GM12875 (cell line): ENCODE data around the gene TBC1D22B.

Source experiments
- H3K4me3 ChIP-seq: one replicate; pipeline ENCODE4 v1.5.1; 2011; ENCODE audit warnings: low read depth, low read length, control low read depth
- CTCF ChIP-seq: IDR thresholded peaks from 2 replicates; pipeline ENCODE4 v1.5.1; 2011; ENCODE audit warnings: low read depth, mild to moderate bottlenecking, control low read depth, inconsistent platforms, low read length, moderate library complexity, borderline replicate concordance; ENCODE audit not compliant: insufficient read depth

Gene TBC1D22B

DNA sequence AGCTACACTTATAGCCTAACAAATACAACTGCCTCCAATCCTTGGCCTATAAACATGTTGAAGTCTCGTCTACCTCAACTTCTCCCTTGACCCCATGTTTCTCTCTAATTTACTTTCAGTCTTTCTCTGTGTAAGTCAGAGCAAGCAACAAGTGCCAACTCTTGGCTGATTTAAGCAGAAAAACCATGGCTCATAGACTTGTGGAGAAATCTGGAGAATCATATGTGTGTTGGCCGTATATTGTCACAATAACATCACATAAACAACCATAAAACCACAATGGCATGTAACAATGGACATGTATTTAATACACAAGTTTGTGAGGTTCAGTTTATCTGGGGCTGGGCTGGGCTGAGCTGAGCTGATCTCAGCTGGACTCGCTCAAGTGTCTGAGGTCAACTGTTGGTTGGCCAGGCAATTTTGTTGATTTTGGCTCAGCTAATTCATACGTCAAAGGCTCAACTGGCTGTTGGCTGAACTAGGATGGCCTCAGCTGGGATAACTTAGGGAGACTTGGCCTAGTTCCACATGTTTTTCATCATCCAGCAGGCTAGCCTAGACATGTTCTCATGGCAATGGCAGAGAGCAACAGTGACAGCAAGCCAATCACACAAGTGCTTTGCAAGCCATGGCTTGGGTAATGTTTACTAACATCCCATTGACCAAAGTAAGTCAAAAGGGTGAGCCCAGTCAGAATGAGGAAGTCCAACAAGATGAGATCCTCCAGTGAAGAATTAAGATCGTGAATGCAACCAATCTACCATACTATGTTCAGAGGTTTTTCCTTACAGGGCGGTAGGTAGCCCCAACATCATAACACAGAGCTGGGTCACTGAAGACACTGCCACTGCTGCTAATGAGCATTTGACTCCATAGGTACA, 12.9 kb upstream of the TBC1D22B start:
- H3K4me3 ChIP-seq = no peak overlapping the region
- TF ChIP-seq CTCF = no peak

GRCh38 chr6:37251211-37251780, 6.3 kb upstream of the TBC1D22B start:
- no peak for TF ChIP-seq CTCF
- H3K4me3 ChIP-seq = no peak overlapping the region

DNA sequence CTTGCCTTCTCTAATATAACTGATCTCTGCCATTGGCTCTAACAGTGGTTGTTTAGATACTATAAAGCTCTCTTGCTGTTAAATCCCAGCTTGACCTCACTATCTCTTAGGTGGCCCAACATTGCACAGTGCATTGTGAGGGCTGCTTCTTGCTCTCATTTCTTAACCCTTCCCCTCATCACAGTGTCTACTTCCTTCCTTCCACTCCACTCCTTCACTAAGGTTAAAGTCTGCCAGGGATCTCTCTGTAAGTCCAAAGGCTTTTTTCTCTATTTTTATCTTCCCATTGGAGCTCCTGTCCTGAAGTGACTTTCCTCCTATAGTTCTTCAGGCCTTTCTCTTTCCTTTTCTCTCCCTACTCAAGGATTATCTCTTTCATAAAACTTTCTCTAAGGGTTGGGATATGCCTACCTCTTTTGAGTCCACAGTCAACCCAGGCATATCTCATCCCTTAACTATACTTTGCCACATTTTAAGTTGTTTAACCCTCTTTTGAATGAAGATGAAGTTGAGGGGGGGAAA, 4.0 kb upstream of the TBC1D22B start:
- H3K4me3 ChIP-seq = no peak overlapping the region
- no peak for TF ChIP-seq CTCF

- no peak for TF ChIP-seq CTCF
These were observed 2.7 kb upstream of the TBC1D22B start for GRCh38 chr6:37254881-37255280.

GRCh38 chr6:37256692-37257319, 766 bp upstream of the TBC1D22B start:
- H3K4me3 ChIP-seq = no peak overlapping the region

More at GRCh38 chr6:37254881-37255280, 2.7 kb upstream of the TBC1D22B start:
- H3K4me3 ChIP-seq = no peak overlapping the region

GRCh38 chr6:37257320-37257633, 295 bp upstream of the TBC1D22B start:
- H3K4me3 ChIP-seq = no peak overlapping the region
- TF ChIP-seq CTCF = no peak

More at GRCh38 chr6:37256692-37257319, 766 bp upstream of the TBC1D22B start:
- no peak for TF ChIP-seq CTCF
